ENCODE results near the gene SMAD3.
"Not testable (repeated sequence)": the region's sequence is repeated elsewhere in the genome, so short reads cannot be mapped to it uniquely, and the experiment has no call there.

The SMAD3 gene
- total RNA-seq = 140 to 186 (median 162) reads per million in 4 experiments

- DNase-seq = peak; percentile 52
Measured at GRCh38 chr15:67065531-67066005, at the start of gene SMAD3. TSS of gene SMAD3 (plus strand) at chr15:67065602. CDS start at chr15:67066155, 553 bp downstream.

- DNase-seq = no peak
Measured at GRCh38 chr15:67017311-67017710, 48.1 kb upstream of the SMAD3 start.

GRCh38 chr15:67018026-67018425 is 47.4 kb upstream of the SMAD3 start:
- no peak for DNase-seq

GRCh38 chr15:67018441-67018840 is 47.0 kb upstream of the SMAD3 start:
- DNase-seq = no peak

GRCh38 chr15:67019069-67019468 is 46.3 kb upstream of the SMAD3 start:
- DNase-seq = no peak

- no peak for DNase-seq
Measured at GRCh38 chr15:67019884-67020520, 45.4 kb upstream of the SMAD3 start.

- DNase-seq = not testable (repeated sequence)
Measured at GRCh38 chr15:67020668-67021067, 44.7 kb upstream of the SMAD3 start.

- DNase-seq = no peak
Measured at GRCh38 chr15:67021455-67021854, 43.9 kb upstream of the SMAD3 start.

GRCh38 chr15:67022587-67023105 is 42.8 kb upstream of the SMAD3 start:
- no peak for DNase-seq

- no peak for DNase-seq
Measured at GRCh38 chr15:67023517-67024313, 41.7 kb upstream of the SMAD3 start.

GRCh38 chr15:67024314-67024997 is 40.9 kb upstream of the SMAD3 start:
- no peak for DNase-seq

GRCh38 chr15:67024998-67025368 is 40.4 kb upstream of the SMAD3 start:
- no peak for DNase-seq

GRCh38 chr15:67025719-67026609 is 39.4 kb upstream of the SMAD3 start:
- DNase-seq = no peak

- no peak for DNase-seq
Measured at GRCh38 chr15:67026610-67026967, 38.8 kb upstream of the SMAD3 start.

- not testable (repeated sequence) for DNase-seq
Measured at GRCh38 chr15:67028440-67028839, 37.0 kb upstream of the SMAD3 start.

GRCh38 chr15:67030036-67030762 is 35.2 kb upstream of the SMAD3 start:
- DNase-seq = no peak

GRCh38 chr15:67031331-67031730 is 34.1 kb upstream of the SMAD3 start:
- DNase-seq = no peak

- no peak for DNase-seq
Measured at GRCh38 chr15:67032608-67033007, 32.8 kb upstream of the SMAD3 start.

- no peak for DNase-seq
Measured at GRCh38 chr15:67033012-67033411, 32.4 kb upstream of the SMAD3 start.

- no peak for DNase-seq
Measured at GRCh38 chr15:67033571-67034044, 31.8 kb upstream of the SMAD3 start.

GRCh38 chr15:67035886-67036285 is 29.5 kb upstream of the SMAD3 start:
- no peak for DNase-seq
